Activated effector memory CD4-positive, alpha-beta T cell treated with Interleukin-2 at 50 U/mL for 16 hours (primary cell): ENCODE data around the gene CDH22.

Source experiments
- DNase-seq: peaks from one replicate; pipeline ENCODE4 v3.0.0-alpha.2; 2020

CDH22 gene

DNA sequence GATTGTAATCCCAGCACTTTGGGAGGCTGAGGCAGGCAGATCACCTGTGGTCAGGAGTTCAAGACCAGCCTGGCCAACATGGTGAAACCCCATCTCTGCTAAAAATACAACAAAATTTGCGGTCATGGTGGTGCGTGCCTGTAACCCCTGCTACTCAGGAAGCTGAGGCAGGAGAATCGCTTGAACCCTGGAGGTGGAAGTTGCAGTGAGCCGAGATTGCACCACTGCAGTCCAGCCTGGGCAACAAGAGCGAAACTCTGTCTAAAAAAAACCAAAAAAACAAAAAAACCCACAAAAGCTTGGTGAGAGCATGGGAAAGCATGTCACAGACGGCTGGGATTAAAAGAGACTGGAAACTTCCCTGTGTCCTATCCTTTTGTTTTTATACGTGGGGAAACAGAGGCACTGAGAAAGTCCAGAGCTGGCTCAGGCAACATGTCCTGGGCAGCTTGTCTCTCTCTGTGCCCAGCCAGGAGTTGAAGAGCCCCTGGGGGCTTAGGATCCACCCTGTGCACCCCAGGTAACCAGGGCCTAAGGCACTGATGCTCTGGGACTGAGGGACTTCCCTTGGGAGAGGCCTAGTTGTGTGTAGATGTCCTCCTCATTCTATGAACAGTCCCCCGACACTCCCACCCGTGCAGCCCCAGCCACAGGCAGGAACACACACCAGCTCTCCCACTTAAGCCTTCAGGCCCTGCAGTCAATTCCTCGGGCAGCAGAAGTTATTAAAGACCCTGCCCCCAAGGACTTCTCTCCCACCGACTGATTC lies 174.2 kb downstream of the CDH22 start:
- DNase-seq, result no peak

DNA sequence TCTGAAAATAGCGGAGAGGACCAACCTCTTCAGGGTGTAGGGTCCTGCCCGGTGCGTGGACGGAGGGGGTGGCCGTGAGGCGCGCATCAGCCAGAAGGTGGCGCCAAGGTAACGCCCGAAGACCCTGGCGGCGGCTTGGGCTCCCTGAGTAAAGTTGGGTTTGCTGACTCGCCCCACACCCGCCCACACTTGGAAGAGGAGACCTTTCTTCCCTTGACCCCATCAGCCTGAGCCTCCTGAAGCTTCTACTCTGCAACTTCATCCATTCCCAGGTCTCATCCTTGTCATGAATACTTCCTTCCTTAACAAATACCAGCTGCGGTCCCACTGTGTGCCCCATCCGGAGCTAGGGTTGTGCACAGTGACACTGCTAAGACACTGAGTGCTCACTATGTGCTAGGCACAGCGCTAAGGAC lies 175.6 kb downstream of the CDH22 start:
- DNase-seq, result peak; percentile 25

DNA sequence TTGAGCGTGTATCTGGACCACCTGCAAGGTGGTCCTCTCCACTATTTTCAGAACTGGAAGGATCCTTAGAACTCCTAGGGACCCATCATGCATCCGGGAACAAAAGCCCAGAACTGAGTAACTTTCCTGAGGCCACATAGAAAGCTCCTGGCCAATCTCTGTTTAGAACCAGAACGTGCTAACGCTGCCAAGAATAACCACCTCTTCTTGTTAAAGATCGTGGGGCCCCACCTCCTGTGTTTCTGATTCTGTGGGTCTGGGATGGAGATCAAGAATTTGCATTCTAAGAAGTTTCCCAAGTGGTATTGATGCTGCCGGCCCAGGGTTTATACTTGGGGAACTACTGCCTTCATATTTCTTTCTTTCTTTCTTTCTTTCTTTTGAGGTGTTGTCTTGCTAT lies 176.9 kb downstream of the CDH22 start:
- DNase-seq, result no peak

DNA sequence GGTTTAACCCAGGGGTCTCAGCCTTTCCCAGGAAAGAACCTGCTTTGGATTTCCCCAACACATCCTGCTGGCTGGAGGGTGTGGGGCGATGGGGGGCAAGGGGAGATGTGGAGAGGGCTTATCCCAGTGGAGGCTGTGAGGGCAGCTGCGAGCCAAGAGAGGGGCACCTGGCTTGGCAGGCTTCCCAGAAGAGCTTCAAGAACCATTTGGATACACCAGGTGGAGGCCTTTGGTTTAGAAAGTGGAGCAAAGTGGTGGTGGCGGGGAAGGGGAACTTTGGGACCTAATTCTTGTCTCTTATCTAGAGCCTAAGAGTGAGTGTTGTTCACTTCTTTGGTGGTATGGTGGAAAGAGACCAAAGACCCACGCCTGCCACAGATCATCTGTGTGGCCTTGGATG lies 177.8 kb downstream of the CDH22 start:
- DNase-seq, result no peak

DNA sequence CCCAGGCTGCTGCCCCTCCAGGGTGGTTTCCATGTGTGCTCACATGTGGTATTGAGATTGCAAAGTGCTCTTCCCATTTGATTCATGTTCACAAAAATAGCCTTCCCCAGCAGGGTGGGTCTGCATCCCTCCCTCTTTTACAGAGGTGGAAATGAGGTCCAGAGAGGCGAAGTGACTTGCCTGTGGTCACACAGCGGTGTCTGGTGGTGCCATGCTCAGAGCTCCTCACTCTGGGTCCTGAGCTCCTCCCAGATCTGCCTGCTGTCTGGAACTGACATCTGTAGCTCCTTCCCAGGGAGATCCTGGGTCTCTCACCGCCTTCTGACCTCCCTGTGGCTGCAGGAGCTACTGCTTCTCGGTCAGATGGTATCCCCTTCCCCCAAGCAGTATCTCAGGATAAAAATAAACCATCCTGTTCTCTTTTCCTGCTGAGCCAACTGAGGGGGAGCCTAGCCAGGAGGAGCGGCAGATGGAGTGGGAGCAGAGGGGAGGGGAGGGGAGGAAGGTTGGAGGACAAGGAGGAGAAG lies 178.3 kb downstream of the CDH22 start:
- no peak for DNase-seq

DNA sequence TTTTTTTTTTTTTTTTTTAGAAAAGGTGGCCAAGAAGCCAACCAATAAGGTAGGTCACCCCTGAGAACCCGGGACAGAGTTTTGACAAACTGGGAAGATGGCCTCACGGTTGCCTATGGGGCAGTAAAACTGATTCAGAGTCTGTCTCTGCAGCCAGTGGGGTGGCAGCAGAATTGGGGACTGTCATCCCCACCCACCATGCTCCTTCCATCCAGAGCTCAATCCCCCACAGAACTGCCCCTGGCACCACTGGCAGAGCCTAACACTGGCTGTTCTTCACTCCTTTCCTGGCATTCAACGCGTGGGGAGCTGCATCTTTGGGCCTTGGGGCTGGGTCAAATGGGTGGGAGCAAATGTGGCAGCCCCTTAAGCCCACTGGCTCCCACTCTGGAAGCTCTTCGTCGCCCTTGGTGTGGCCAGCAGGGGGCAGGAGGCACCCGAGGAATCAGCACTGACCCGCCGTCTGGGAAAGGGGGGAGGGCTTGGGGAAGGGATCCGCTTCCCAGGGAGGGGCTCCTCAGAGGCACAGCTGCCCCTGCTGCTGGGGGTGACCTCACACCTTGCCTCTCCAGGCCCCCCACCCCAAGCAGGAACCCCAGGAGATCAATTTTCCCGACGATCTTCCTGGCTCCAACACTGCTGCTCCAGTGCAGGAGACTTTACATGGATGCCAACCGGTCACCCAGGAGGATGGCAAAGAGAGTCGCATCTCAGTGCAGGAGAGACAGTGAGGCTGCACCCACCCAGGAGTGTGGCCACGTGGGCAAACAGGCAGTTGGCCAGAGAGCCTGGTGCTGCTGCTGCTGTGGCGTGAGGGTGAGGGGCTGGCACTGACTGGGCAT lies 179.8 kb downstream of the CDH22 start:
- no peak for DNase-seq

DNA sequence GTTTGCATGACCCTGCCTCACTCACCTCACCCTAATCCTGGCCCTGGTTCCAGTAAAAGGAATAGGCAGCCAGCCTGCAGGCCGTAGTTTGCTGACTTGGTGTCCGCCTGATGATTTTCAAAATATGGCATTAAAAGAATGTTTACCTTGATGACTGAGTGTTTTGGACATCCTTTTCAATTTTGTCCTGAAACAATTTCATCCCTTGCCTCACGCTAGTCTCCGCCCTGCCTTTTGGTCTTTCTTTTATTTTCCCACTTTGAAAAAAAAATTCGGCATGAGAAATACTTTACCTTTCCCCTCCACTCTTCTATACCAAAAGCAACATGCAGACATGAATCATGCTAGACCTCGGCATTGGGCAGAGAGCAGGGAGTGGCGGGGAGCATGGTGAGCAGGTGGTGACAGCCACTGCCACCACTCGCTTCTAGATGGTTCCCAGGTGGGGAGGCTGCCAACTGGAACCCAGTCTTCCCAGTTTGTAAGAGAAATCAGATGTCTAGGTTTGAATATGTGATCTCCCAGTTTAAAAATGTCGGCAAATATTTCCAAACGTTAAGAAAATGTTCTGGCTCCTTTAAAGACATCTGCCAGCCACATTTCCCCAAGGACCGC lies 180.8 kb downstream of the CDH22 start:
- no peak for DNase-seq

DNA sequence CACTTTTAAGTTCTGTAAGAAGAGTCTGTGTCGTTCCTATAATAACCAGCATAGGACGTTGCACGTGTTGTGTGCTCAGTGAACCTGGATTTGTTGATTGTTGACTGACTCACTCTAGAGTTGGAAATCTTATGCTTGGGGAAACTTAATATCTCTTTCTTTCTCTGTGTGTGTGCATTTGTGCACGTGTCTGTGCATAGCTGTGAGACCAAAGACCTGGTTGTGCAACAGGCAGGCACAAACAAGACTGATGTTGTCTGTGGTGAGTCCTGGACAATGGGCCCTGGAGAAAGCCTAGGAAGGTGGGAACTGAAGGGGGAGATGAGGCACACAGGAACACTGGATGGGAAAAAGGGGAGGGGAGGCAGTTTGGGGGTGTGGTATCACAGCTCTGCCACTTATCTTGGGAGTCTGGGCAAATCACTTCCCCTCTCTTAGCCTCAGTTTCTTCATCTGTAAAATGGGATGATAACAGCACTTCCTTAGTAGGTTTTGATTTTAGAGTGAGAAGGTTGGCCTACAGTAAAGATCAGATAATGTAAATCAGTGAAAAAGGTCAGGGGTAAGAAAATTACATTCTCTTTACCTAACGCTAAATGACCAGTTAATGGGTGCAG lies 181.8 kb downstream of the CDH22 start:
- no peak for DNase-seq
